Measurements from ENCODE around the gene CDH13.

The CDH13 gene

GRCh38 chr16:83802135-83802534, 1175.4 kb downstream of the CDH13 start:
- no peak for DNase-seq

GRCh38 chr16:83802554-83803205, 1175.9 kb downstream of the CDH13 start:
- no peak for DNase-seq

DNA sequence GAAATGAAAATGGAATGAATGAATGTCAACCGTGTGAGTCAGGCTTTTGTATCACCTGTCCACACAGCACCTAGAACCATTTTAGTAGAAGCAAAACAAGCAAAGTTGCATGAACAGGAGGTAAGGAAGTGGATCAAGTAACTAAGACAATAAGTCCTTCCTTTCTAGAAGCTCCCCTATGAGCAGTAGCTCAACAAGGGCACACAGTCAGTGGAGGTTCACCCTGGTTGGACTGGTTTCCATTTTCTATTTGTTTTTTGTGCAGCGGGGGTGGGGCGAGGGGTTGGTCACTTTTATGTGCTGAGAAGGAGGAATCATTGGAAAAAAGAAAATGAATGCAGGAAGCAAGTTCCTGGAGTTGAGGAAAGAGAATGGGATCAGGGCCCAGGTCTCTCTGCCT, 1177.0 kb downstream of the CDH13 start:
- DNase-seq: no peak

DNA sequence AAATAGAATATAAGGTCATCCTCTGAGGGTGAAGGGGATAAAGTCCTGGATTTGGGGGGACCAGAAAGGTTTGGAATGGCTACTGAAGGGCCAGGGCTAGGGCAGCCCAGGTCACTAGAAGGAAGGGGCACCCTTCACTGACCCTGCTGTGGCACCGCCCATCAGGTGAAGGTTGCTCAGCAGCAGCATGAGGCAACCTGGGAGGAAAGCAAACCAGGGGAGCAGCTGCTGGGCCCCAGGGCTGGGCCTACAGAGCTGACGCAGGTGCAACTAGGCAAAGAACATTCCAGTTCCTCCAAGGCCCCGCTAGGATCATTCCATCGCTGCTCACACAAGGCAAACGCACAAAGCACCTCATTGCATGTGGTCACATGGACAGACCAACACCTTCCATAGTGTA, 1177.6 kb downstream of the CDH13 start:
- DNase-seq: no peak

DNA sequence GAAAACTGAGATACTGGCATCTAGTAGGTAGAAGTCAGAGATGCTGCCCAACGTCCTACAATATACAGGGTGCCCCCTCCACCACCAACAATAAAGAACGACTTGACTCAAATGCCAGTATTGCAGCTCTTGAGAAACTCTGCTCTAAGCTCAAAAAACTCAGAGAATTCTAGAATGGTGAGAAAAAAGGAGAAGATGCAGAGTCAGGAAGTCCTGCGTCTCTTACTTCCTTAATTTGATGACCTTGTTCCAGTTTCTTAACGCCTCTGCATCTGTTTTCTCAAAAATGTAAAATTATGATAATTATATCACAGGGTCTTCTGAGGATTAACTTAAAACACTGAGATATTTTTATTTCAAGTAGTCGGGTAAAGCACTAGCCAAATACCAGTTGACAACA, 1179.3 kb downstream of the CDH13 start:
- DNase-seq: no peak

DNA sequence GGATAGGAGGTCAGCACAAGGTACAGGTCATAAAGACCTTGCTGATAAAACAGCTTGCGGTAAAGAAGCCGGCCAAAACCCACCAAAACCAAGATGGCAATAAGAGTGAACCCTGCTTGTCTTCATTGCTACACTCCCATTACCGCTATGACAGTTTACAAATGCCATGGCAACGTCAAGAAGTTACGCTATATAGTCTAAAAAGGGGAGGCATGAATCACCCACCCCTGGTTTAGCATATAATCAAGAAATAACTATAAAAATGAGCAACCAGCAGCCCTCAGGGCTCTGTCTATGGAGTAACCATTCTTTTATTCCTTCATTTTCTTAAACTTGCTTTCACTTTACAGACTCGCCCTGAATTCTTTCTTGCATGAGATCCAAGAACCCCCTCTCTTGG, 1180.0 kb downstream of the CDH13 start:
- DNase-seq: no peak

- DNase-seq: no peak
These were observed 1180.5 kb downstream of the CDH13 start for GRCh38 chr16:83807327-83807709.

DNA sequence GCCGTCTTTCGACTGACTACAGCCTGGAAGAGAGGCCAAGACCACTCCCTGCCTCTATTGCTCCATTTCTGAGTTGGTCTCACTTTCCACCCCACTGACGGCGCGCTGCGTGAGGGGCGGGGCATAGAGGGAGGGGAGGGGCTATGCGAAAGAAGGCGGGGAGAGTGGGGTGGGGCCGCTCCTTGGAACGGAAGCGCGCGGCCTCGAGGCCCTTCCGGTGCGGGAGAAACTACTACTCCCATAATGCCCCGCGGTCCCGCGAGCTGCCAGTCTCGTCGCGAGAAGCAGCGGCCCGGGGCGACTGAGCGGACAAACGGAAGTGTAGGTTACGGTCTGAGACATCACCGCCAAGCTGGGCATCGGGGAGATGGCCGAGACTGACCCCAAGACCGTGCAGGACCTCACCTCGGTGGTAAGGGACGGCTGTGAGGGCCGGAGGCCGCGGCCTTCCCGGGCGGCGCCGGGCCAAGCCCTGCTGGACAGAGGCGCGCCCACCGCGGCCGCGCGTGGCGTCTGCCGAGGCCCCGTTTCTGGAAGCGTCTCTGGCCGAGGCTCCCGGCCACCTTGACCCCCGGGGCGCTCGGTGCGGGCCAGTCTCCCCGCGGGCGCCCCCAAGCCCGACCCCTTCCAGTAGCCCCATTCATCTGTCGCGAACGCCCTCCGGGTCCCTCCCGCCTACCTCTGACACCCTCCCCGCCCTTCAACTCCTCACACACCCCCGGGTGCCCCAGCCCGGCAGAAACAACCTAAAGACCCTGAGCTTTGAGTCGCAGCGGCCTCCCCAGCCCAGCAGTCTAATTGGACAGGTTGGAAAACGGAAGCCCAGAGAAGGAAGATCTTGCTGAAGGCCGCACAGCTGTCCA, 1181.2 kb downstream of the CDH13 start, which contains the start of gene HSBP1:
Gene HSBP1 (plus strand): TSS at position 269 of the 863 bp plus-strand sequence. CDS start 99 bp downstream, at position 368.
- peak; percentile 94 for DNase-seq

GRCh38 chr16:83808573-83809014, 1181.8 kb downstream of the CDH13 start:
- DNase-seq: no peak

DNA sequence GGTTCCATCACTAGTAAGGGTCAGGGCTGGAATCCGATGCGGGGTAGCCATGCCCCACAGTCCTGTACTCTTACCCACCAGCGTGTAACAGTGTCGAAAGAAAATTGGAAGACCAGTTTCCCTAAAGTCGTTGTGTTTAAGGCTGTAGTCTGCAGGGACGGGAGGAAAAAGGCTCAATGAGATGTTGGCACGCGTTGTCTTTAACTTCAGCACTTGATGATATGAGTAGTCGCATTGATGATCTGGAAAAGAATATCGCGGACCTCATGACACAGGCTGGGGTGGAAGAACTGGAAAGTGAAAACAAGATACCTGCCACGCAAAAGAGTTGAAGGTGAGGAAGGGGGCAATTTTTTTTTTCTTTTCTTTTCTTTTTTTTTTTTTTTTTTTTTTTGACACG, 1182.3 kb downstream of the CDH13 start:
- no peak for DNase-seq

GRCh38 chr16:83810901-83811300, 1184.1 kb downstream of the CDH13 start:
- no peak for DNase-seq

DNA sequence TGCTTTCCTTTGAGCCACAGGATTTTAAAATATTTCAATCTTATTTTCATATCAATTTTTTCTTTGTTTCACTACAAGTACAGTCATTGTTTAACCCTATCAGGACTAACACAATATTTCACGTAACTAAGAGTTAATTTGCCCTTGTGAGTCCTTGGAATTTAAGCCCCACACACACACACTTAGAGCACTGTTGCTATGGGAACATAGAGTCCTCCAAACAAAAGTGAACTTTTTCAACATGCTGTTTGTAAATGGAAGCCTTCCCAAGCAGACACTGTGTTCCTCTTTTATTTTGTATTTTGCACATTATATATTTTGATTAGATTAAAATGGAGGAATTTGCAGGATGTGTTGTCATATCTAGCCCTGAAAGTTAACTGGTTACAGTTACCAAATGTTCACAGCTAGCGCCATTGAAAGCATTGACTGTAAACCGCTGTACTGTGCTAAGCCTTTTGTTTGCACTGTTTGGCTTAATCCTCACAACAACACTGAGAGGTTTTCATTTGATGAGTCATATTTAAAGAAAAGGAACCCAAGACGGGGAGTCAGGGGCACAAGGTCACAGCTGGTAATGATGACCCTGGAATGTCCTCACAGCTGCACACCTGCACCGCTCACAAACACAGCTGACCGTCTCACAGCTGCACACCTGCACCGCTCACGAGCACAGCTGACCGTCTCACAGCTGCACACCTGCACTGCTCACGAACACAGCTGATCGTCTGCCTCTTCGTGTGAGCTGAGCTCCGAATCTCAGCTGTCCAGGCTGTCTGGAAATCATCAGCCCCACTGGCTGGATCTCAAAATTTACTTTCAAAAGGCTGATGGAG, 1187.3 kb downstream of the CDH13 start:
- DNase-seq: no peak

DNA sequence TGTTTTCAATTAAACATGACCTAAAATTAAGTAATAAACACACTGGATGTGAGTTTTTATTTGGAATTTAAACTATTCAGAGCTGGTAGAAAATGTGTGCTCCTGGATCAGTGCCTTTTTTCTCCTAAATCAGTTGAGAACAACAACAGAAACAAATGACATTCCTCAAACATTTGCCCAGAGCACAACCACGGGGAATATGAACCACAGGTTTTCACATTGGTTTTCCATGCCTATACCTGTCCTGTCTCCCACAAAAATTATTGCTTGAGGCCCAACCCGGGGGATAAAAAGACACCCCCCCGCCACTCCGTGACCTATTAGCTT, 1187.9 kb downstream of the CDH13 start:
- DNase-seq: no peak

GRCh38 chr16:83817022-83817421, 1190.3 kb downstream of the CDH13 start:
- no peak for DNase-seq

GRCh38 chr16:83818276-83818675, 1191.5 kb downstream of the CDH13 start:
- no peak for DNase-seq

DNA sequence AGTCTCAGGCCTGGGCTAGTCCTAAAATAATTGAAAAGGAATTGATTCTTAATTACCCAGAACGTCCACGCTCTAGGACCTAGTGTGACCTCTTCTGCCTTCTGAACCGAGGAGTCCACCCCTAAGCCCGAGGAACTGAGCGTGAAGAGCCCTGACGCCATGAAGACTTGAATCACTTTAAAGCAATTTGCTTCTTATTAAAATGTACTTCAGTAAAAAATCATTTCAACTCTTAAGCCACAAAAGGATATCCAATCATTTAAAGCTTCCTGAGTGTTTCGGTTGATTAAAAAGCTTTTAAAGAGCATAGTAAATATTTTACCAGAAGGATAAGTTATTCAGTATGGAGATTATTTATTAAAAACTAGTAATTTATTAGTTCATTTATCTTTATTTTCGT, 1192.6 kb downstream of the CDH13 start:
- no peak for DNase-seq

DNA sequence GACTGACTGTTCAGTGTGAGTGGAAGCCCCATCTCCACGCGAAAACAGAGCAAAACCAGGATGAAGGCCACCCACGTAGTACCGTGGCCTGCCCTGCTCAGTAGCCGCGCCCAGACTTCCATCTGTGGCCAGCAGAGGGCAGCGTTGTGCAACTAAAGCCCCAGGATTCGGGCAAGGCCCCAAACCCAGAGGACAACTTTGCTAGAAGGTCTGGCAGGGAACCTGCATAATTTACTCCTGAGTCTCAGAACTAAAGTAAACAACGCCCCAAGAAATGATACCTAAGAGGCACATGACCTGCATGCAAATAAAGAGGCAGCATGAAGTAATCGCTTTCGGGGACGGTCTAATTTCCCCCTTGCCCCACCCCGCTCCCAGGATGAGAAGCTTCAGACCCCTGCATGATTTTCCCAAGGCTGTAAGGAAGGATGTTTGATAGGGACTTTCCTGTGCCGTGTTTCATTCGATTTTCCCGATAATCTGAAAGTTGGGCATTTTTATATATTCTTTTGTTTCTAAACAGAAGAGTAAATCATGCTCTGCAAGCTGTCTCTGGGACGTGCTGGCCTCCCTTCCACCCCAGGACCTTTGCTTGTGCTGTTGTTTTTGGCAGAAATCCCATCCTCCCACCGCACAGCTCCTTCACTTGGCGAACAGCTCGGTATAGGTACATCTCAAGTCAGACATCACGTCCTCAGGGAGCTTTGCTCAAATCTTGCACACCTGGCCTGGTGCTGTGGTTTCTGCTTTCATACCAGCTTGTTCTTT, 1199.6 kb downstream of the CDH13 start:
- peak; percentile 82 for DNase-seq

DNA sequence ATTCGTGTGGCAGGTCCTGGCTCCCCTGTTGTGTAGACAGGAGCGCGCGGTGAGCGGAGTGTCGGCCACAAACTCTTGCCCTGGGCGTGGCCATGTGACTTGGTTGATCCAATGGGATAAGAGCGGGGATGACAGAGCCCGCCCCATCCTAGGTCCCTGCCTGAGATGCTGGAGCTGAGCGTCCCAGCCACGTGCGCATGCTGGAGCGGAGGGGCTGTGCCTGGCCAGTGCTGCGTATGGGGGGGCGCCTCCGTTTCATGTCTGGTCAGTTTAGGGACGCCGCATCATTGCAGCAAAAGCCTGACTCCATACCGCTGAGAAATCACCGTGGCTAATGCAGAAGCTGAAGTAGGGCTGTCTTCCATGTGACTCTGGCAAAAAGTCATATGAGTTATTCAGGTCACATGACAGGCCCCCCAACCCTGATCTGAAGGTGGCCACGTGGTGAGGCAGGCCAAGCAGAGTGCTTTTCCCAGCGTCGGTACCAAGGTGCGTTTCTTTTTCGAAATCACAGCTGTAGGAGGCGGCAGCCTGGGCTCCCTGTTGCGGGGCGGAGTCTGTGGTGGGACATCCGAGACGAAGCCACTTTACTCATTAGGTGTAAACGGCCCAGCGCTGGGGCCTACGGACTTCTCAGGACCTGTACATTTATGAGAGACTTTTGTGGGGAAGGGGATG, 1203.5 kb downstream of the CDH13 start:
- DNase-seq: no peak

GRCh38 chr16:83830769-83831455, 1204.1 kb downstream of the CDH13 start:
- DNase-seq: no peak

DNA sequence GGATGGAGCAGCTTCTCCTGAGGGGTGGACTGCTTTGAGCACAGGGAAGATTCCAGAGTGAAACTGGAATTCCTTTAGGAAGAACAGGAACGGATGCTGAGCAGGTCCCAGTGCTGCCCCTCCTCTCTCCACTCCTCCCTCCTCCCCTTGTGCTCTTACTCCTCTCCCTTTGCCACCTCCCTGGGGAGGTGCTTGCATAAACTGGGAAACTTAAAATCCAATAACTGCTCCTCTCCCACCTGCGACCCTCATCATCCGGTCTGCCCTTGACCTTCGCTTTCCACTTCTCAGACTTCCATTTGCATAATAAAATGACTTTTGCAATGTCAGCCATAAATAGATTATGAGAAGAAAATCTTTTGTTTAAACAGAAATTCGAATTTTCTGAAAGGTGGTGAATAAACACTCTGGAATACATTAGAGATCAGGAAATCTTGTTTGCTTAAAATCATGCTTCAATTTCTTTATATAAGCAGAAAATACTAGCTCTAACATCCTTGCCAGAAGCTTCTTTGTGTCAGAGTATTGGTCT, 1204.8 kb downstream of the CDH13 start:
- no peak for DNase-seq

GRCh38 chr16:83833921-83834320, 1207.2 kb downstream of the CDH13 start:
- no peak for DNase-seq
